IMR-90 (cell line): ENCODE measurements around the gene RNF223. TPM values are rescaled to one million over a fixed set of nuclear protein-coding genes. Genes with fewer than 3 reads are reported as not detected.

Experiments used
- ATAC-seq: fragments of 200-7000 bp; cut with Tn5 transposase; 2 replicates; pipeline ENCODE4 v1.9.1; 2020; ENCODE audit warnings: low read depth, mild to moderate bottlenecking, moderate library complexity
- BruUV-seq: library from RNA; stranded (reverse); fragments of 400-500 nt; replicated peaks from 2 replicates; lab custom pipeline; 2021; lab: Mats Ljungman, UMichigan
- CTCF ChIA-PET: fragments of 300-600 bp; formaldehyde crosslinking; extraction: SDS; loops from one replicate; lab custom pipeline; 2021; ENCODE audit warnings: antibody characterized with exemption; lab: Yijun Ruan, JAX
- POLR2A ChIA-PET: fragments of 300-600 bp; sonication (Branson Sonifier 250); formaldehyde crosslinking; loops from one replicate; lab custom pipeline; 2022; ENCODE audit warnings: antibody characterized with exemption; ENCODE audit not compliant: unreplicated experiment; lab: Charles Lee
- DNase-seq: peaks from one replicate; pipeline ENCODE4 v3.0.0; 2013
- H2AFZ ChIP-seq: replicated peaks from 2 replicates; pipeline ENCODE3; 2013; ENCODE audit warnings: low read length, mild to moderate bottlenecking; ENCODE audit not compliant: poor library complexity
- H2AK5ac ChIP-seq: 2 replicates; pipeline ENCODE4 v1.6.1; 2013; ENCODE audit warnings: low read depth, low read length, inconsistent platforms
- H2AK9ac ChIP-seq: replicated peaks from 2 replicates; pipeline ENCODE3; 2013; ENCODE audit warnings: mild to moderate bottlenecking, low read depth, low read length, moderate library complexity; ENCODE audit not compliant: poor library complexity
- H2BK120ac ChIP-seq: 2 replicates; pipeline ENCODE4 v1.6.1; 2013; ENCODE audit warnings: low read depth, low read length, inconsistent platforms
- H2BK15ac ChIP-seq: 3 replicates; pipeline ENCODE4 v1.6.1; 2013; ENCODE audit warnings: low read depth, low read length, inconsistent platforms
- H2BK20ac ChIP-seq: 2 replicates; pipeline ENCODE4 v1.6.1; 2013; ENCODE audit warnings: low read depth, mild to moderate bottlenecking, inconsistent platforms, low read length, moderate library complexity
- H2BK5ac ChIP-seq: 2 replicates; pipeline ENCODE4 v1.6.1; 2013; ENCODE audit warnings: mild to moderate bottlenecking, low read depth, low read length, inconsistent platforms; ENCODE audit not compliant: poor library complexity, severe bottlenecking
- H3K14ac ChIP-seq: replicated peaks from 2 replicates; pipeline ENCODE4 v1.6.1; 2013; ENCODE audit warnings: low read depth, low read length, inconsistent platforms
- H3K18ac ChIP-seq: 2 replicates; pipeline ENCODE4 v1.6.1; 2013; ENCODE audit warnings: low read depth, low read length, control low read depth
- H3K23ac ChIP-seq: 2 replicates; pipeline ENCODE4 v1.6.1; 2013; ENCODE audit warnings: low read depth, low read length, inconsistent platforms
- H3K27ac ChIP-seq: 2 replicates; pipeline ENCODE4 v1.5.1; 2013; ENCODE audit warnings: mild to moderate bottlenecking, control low read depth, low read length; ENCODE audit not compliant: insufficient read depth
- H3K27me3 ChIP-seq: 2 replicates; pipeline ENCODE4 v1.6.1; 2013; ENCODE audit warnings: low read length; ENCODE audit not compliant: control insufficient read depth, insufficient read depth
- H3K36me3 ChIP-seq: 2 replicates; pipeline ENCODE4 v1.6.1; 2013; ENCODE audit warnings: low read length, mixed read lengths; ENCODE audit not compliant: control insufficient read depth, insufficient read depth
- H3K4ac ChIP-seq: 2 replicates; pipeline ENCODE4 v1.6.1; 2013; ENCODE audit warnings: low read depth, low read length, inconsistent platforms
- H3K4me1 ChIP-seq: 2 replicates; pipeline ENCODE4 v1.6.1; 2013; ENCODE audit warnings: low read length, mixed read lengths; ENCODE audit not compliant: control insufficient read depth, insufficient read depth
- H3K4me2 ChIP-seq: 2 replicates; pipeline ENCODE4 v1.6.1; 2013; ENCODE audit warnings: low read depth, mild to moderate bottlenecking, control low read depth, low read length, moderate library complexity
- H3K4me3 ChIP-seq: 2 replicates; pipeline ENCODE4 v1.5.1; 2013; ENCODE audit warnings: low read depth, mild to moderate bottlenecking, control low read depth, low read length, moderate library complexity; ENCODE audit not compliant: insufficient read depth
- H3K56ac ChIP-seq: 2 replicates; pipeline ENCODE4 v1.6.1; 2013; ENCODE audit warnings: low read length, inconsistent platforms; ENCODE audit not compliant: insufficient read depth; ENCODE audit errors: extremely low read depth
- H3K79me1 ChIP-seq, 2 experiments: 2 replicates each; pipeline ENCODE4 v1.6.1; 2013; ENCODE audit warnings: low read length in 2 of 2, inconsistent platforms in 1 of 2, low read depth in 1 of 2
- H3K9ac ChIP-seq: 2 replicates; pipeline ENCODE4 v1.6.1; 2013; ENCODE audit warnings: low read depth, low read length, control low read depth
- H3K9me1 ChIP-seq: 2 replicates; pipeline ENCODE4 v1.6.1; 2013; ENCODE audit warnings: low read length, inconsistent platforms; ENCODE audit not compliant: insufficient read depth
- H3K9me3 ChIP-seq: 2 replicates; pipeline ENCODE4 v1.6.1; 2013; ENCODE audit warnings: low read length; ENCODE audit not compliant: control insufficient read depth, insufficient read depth
- H4K20me1 ChIP-seq: 2 replicates; pipeline ENCODE4 v1.6.1; 2013; ENCODE audit warnings: low read length, inconsistent platforms; ENCODE audit not compliant: insufficient read depth
- H4K5ac ChIP-seq: 2 replicates; pipeline ENCODE4 v1.6.1; 2013; ENCODE audit warnings: mild to moderate bottlenecking, low read depth, low read length, control low read depth
- H4K8ac ChIP-seq, 2 experiments: 2 replicates each; pipeline ENCODE4 v1.6.1; 2013; ENCODE audit warnings: low read depth in 2 of 2, low read length in 2 of 2, control low read depth in 1 of 2, inconsistent platforms in 1 of 2
- H4K91ac ChIP-seq: 2 replicates; pipeline ENCODE4 v1.6.1; 2013; ENCODE audit warnings: low read depth, low read length, inconsistent platforms; ENCODE audit not compliant: insufficient read depth
- BHLHE40 ChIP-seq: fragments of 150-350 bp; IDR thresholded peaks from 2 replicates; pipeline ENCODE4 v1.6.1; 2016; ENCODE audit warnings: mild to moderate bottlenecking, low read depth, low read length
- CEBPB ChIP-seq: IDR thresholded peaks from 2 replicates; pipeline ENCODE4 v1.6.1; 2012; ENCODE audit warnings: low read depth, low read length, improper control_type of control experiment
- CHD1 ChIP-seq: IDR thresholded peaks from 2 replicates; pipeline ENCODE4 v1.6.1; 2012; ENCODE audit warnings: low read depth, low read length, improper control_type of control experiment
- CTCF ChIP-seq: conservative IDR thresholded peaks from 2 replicates; pipeline ENCODE4 v1.5.1; 2012; ENCODE audit warnings: mild to moderate bottlenecking, low read depth, low read length, improper control_type of control experiment
- ELK1 ChIP-seq: fragments of 150-350 bp; IDR thresholded peaks from 2 replicates; pipeline ENCODE4 v1.6.1; 2016; ENCODE audit warnings: low read depth, mild to moderate bottlenecking, low read length, moderate library complexity, borderline replicate concordance
- FOS ChIP-seq: fragments of 150-350 bp; IDR thresholded peaks from 2 replicates; pipeline ENCODE4 v1.6.1; 2016; ENCODE audit warnings: low read depth, low read length
- MAFK ChIP-seq: IDR thresholded peaks from 2 replicates; pipeline ENCODE4 v1.6.1; 2012; ENCODE audit warnings: low read depth, low read length, improper control_type of control experiment
- MAZ ChIP-seq: IDR thresholded peaks from 2 replicates; pipeline ENCODE4 v1.6.1; 2012; ENCODE audit warnings: low read depth, mild to moderate bottlenecking, low read length, improper control_type of control experiment, moderate library complexity, borderline replicate concordance
- MXI1 ChIP-seq: IDR thresholded peaks from 2 replicates; pipeline ENCODE4 v1.6.1; 2012; ENCODE audit warnings: low read depth, mild to moderate bottlenecking, low read length, moderate library complexity, borderline replicate concordance
- NFE2L2 ChIP-seq: fragments of 150-350 bp; IDR thresholded peaks from 2 replicates; pipeline ENCODE4 v1.6.1; 2016; ENCODE audit warnings: low read depth, mild to moderate bottlenecking, low read length
- POLR2A ChIP-seq: IDR thresholded peaks from 2 replicates; pipeline ENCODE4 v1.6.1; 2012; ENCODE audit warnings: mild to moderate bottlenecking, low read depth, low read length
- RAD21 ChIP-seq: IDR thresholded peaks from 2 replicates; pipeline ENCODE4 v1.6.1; 2012; ENCODE audit warnings: low read length, improper control_type of control experiment
- RCOR1 ChIP-seq: IDR thresholded peaks from 2 replicates; pipeline ENCODE4 v1.6.1; 2012; ENCODE audit warnings: mild to moderate bottlenecking, low read length, improper control_type of control experiment; ENCODE audit not compliant: insufficient replicate concordance
- RFX5 ChIP-seq: IDR thresholded peaks from 2 replicates; pipeline ENCODE4 v1.8.0; 2012; ENCODE audit warnings: low read depth, mild to moderate bottlenecking, low read length, moderate library complexity
- USF2 ChIP-seq: fragments of 150-350 bp; IDR thresholded peaks from 2 replicates; pipeline ENCODE4 v1.6.1; 2017; ENCODE audit warnings: mild to moderate bottlenecking, antibody characterized with exemption, low read length, low read depth
- WGBS, 2 experiments: methylation state at CpG; one replicate each; pipeline versions ENCODE4 v1.1.5 to v1.1.7; 2013; ENCODE audit warnings: missing lambda C conversion rate in 2 of 2; ENCODE audit not compliant: insufficient read length in 1 of 2; ENCODE audit errors: extremely low coverage in 2 of 2; 5-methylcytosine and 5-hydroxymethylcytosine counted together
- dilution Hi-C: fragments of 300-500 bp; cut with HindIII; formaldehyde crosslinking; loops from one replicate; pipeline ENCODE4 v1.14.3; 2018; ENCODE audit warnings: low sequenced_read_pairs; ENCODE audit not compliant: unreplicated experiment
- in situ Hi-C: fragments of 300-500 bp; cut with MboI; formaldehyde crosslinking; loops from 3 replicates; pipeline ENCODE4 v1.14.3; 2019; ENCODE audit warnings: low sequenced_read_pairs, inconsistent platforms, mixed read lengths
- intact Hi-C: fragments of 100-400 bp; cut with micrococcal nuclease; formaldehyde crosslinking; loops from 2 replicates; pipeline ENCODE4 v1.10.0; 2022
- polyA plus RNA-seq, 3 experiments: library from polyadenylated mRNA; depleted of rRNA; stranded (reverse); fragments of >200 nt; gene quantifications; 2 replicates each; pipeline ENCODE4 v1.2.3, GENCODE V29; 2012; ENCODE audit warnings: low replicate concordance in 1 of 3
- total RNA-seq: library from RNA; depleted of rRNA; stranded (reverse); fragments of >200 nt; gene quantifications from 2 replicates; pipeline ENCODE4 v1.2.3, GENCODE V29; 2012

Gene RNF223
- total and polyA plus RNA-seq, 2 of the 4 experiments (the other 2 are of a cell fraction), result not detected

- H3K9me1 ChIP-seq, result no peaks in the 10 kb centered on the region
- H3K4me3 ChIP-seq, result no peak overlapping the region
- H3K4ac ChIP-seq, result no peak overlapping the region
- H3K9ac ChIP-seq, result no peak overlapping the region
- peaks cover 76% of the 10 kb centered on the region for H3K36me3 ChIP-seq
- no peak overlapping the region for H2BK15ac ChIP-seq
- H4K8ac ChIP-seq, result no peak overlapping the region
- no peak overlapping the region for H3K14ac ChIP-seq
- H3K18ac ChIP-seq, result no peak overlapping the region
- dilution Hi-C loops (no loop called here), intact Hi-C loops (no loop called here), in situ Hi-C loops (no loop called here)
- no peak overlapping the region for H4K5ac ChIP-seq
- no peak overlapping the region for H4K91ac ChIP-seq
- no peak overlapping the region for H2BK5ac ChIP-seq
- H3K27me3 ChIP-seq, result no peaks in the 10 kb centered on the region
- CTCF ChIA-PET, result no interaction called here
- H3K4me1 ChIP-seq, result no peaks in the 10 kb centered on the region
- no peak overlapping the region for H3K27ac ChIP-seq
- BruUV-seq, result no TSS peak
- 100% methylated on average over 2 of the region's 25 CpGs; no CpG with 5 or more reads in 1 of the 2 experiments for WGBS, 2 experiments
- no peak for DNase-seq
- no peak overlapping the region for H3K4me2 ChIP-seq
- no peak overlapping the region for H3K56ac ChIP-seq
- H2BK120ac ChIP-seq, result no peak overlapping the region
- TF ChIP-seq RFX5 (no peak), POLR2A (no peak), FOS (no peak), RCOR1 (no peak), NFE2L2 (no peak), USF2 (no peak), MXI1 (no peak), CHD1 (no peak), CTCF (no peak), ELK1 (no peak), MAFK (no peak), BHLHE40 (no peak), CEBPB (no peak), MAZ (no peak), RAD21 (no peak)
- H2BK20ac ChIP-seq, result no peak overlapping the region
- no peak overlapping the region for H2AK9ac ChIP-seq
- H4K20me1 ChIP-seq, result peaks cover 7% of the 10 kb centered on the region
- POLR2A ChIA-PET, result no interaction called here
- peaks cover 5 to 11% of the 10 kb centered on the region in 2 experiments; a peak in 3 of 4 replicates for H3K79me1 ChIP-seq
- H3K9me3 ChIP-seq, result no peaks in the 10 kb centered on the region
- H2AK5ac ChIP-seq, result no peak overlapping the region
- no peak overlapping the region for H2AFZ ChIP-seq
- H3K23ac ChIP-seq, result no peak overlapping the region
- no peak for ATAC-seq
Measured at GRCh38 chr1:1047963-1048362, 26.1 kb downstream of the RNF223 start.
